Diencephalon (tissue), 1 donor: ENCODE data around the gene CCDC32. TPM values are rescaled to one million over a fixed set of nuclear protein-coding genes. Genes with fewer than 3 reads are reported as not detected.

Experiments used
- small RNA-seq: library from RNA; depleted of rRNA; stranded (forward); fragments of <200 nt; gene quantifications from one replicate; pipeline ENCODE3, GENCODE V24; 2014
- total RNA-seq: library from RNA; depleted of rRNA; stranded (reverse); fragments of >200 nt; gene quantifications from one replicate; pipeline ENCODE4 v1.2.3, GENCODE V29; 2014

Gene CCDC32, protein sequence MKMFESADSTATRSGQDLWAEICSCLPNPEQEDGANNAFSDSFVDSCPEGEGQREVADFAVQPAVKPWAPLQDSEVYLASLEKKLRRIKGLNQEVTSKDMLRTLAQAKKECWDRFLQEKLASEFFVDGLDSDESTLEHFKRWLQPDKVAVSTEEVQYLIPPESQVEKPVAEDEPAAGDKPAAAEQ
- total RNA-seq: 25.1 TPM

DNA sequence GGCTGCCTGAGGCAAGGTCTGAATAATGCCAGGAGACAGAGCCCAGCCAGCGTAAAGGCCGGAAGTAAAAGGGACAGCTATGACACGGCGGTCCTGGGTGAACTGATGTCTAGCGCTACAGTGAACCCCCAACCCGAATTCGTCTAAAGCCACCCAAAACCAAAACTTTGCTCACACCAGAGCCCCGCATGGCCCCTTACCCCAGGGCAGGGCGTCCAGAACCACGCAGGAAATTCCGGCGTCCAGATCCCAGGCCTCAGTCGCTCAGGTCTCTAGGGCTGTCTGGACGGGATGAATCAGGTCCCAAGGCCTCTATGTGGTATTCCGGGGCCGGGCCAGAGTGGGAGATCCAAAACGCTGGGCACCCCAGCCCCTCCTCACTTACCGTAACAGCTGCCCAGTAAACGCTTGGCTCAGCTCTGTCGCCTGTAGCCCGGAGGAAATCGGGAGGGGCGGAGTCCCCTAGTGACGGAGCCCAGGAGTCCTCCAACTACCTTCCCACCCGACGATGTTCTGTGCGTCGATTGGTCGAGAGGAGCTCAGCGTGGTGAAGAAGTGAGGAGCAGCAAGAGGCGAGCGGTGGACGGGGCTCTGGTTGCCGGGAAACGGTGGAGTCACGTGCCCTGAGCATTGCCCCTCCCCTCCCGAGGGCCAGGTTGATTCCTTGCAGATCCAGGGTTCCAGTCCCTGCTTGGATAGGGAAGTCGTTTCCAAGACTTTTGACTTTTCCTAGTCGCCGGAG is at the start of gene CCDC32:
TSS of gene CCDC32 (minus strand) at position 452 of the 742 bp plus-strand sequence. CDS start 2,027 bp downstream, outside the sequence.

DNA sequence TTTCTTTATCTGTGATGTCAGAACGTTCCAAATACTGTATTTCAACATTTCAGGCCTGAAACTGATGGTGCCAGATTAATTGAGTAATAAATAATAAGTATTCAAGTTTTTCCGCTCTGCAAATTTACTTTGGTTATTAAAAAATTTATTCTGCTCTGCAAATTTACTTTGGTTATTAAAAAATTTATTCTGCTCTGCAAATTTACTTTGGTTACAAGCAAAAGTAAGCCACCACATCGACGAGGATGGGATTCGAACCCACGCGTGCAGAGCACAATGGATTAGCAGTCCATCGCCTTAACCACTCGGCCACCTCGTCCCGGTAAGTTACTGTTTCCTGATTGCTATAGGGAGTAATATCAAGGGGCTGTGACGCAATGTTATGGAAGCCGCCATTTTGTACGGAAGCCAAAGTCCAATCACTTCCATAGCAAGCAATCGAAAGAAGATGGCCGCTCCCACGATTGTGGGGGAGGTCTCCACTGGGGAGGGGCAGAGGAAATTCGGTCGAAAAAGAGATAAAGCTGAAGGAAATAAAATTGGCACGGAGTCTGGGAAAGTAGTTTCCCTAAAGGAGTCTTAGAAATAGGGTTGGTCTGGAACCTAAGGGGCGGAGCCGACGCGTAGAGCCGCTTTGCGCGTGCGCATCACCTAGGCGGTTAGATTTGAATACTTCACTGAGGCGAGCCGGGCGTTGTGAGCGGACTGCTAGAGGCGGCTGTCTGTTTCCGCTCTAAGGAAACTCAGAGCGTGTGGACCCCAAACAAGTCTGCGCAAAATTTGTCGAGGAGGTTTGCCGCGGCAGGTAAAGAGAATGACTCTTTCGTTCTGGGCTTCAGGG is 29.0 kb upstream of the CCDC32 start, which contains the start of gene KNL1:
TSS of gene KNL1 (plus strand) at position 662 of the 841 bp plus-strand sequence. CDS start 8,683 bp downstream, outside the sequence.

DNA sequence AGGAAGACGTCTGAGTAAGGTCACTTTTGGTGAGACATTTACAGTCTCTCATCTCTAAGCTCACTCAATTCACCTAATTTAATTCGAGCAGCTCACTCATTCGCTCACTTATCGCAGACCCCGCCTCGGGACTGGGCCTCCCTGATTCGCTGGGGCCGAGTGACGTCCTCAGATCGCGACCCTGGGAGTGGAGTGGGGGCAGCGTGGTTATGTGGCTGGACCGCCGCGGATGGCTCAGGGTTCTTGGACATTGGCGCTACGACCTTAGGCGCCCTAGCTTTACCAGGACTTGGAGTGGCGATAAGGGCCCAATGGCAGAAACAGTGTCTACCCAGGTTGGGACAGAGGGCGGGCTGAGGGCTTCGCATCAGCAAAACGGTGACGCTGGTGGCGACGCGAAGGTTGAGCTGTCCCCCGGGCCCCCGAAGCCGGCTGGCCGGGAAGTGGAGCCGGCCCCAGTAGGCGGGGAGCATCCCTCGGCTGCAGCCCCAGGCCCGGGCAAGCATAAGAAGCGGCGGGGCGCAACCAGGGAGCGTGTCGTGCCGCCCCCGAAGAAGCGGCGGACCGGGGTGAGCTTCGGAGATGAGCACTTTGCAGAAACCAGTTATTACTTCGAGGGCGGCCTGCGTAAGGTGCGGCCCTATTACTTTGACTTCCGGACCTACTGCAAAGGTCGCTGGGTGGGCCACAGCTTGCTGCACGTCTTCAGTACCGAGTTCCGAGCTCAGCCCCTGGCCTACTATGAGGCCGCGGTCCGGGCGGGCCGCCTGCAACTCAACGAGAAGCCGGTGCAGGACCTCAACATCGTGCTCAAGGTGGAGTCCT is 4.5 kb upstream of the CCDC32 start, which contains the start of gene RPUSD2:
TSS of gene RPUSD2 (plus strand) at position 171 of the 825 bp plus-strand sequence. CDS start at position 210, 39 bp downstream.

Small RNA genes within 50 kb of the gene (small RNA-seq; reads per million reads assigned to genes)
- not detected for gene RF00017
- not detected for gene RNU6-516P

Other genes with a start within 250 kb of the CCDC32 start
- gene INAFM2, start 241.3 kb downstream of the CCDC32 start, total RNA-seq: 10.6 TPM
- gene CCDC9B, start 224.1 kb downstream of the CCDC32 start, total RNA-seq: 1.4 TPM
- gene PHGR1, start 214.0 kb downstream of the CCDC32 start, total RNA-seq: not detected
- 18.0 TPM for gene DISP2, start 206.8 kb downstream of the CCDC32 start, total RNA-seq
- 25.6 TPM for gene KNSTRN, start 182.3 kb downstream of the CCDC32 start, total RNA-seq
- gene IVD, start 159.2 kb downstream of the CCDC32 start, total RNA-seq: 37.1 TPM
- gene BAHD1, start 124.1 kb downstream of the CCDC32 start, total RNA-seq: 7.4 TPM
- 1.8 TPM for gene CHST14, start 94.1 kb downstream of the CCDC32 start, total RNA-seq
- 11.8 TPM for gene RPUSD2, start 4.3 kb upstream of the CCDC32 start, total RNA-seq
- 12.0 TPM for gene KNL1, start 29.2 kb upstream of the CCDC32 start, total RNA-seq
- 1.8 TPM for gene RAD51, start 130.1 kb upstream of the CCDC32 start, total RNA-seq
- 21.2 TPM for gene RMDN3, start 190.2 kb upstream of the CCDC32 start, total RNA-seq
- 18.0 TPM for gene GCHFR, start 199.0 kb upstream of the CCDC32 start, total RNA-seq
- 0.46 TPM for gene C15orf62, start 204.9 kb upstream of the CCDC32 start, total RNA-seq
- 22.4 TPM for gene ZFYVE19, start 242.0 kb upstream of the CCDC32 start, total RNA-seq
- gene DNAJC17, start 242.4 kb upstream of the CCDC32 start, total RNA-seq: 12.9 TPM